Mucosa of descending colon (tissue), 3 donors: ENCODE measurements around the gene NDUFS4. TPM values are rescaled to one million over a fixed set of nuclear protein-coding genes. Genes with fewer than 3 reads are reported as not detected.

Source experiments
- ATAC-seq: fragments of 200-7000 bp; cut with Tn5 transposase; one replicate; pipeline ENCODE4 v1.9.1; 2020; ENCODE audit warnings: mild to moderate bottlenecking, moderate library complexity
- DNase-seq, 3 donors: peaks; one replicate each; pipeline ENCODE4 v3.0.0-alpha.2; 2020
- H3K36me3 ChIP-seq: fragments of 200-600 bp; one replicate; pipeline ENCODE4 v1.8.0; 2021; ENCODE audit warnings: low read depth, mild to moderate bottlenecking
- H3K4me1 ChIP-seq: fragments of 200-600 bp; one replicate; pipeline ENCODE4 v1.8.0; 2021; ENCODE audit warnings: low read depth, mild to moderate bottlenecking
- H3K4me3 ChIP-seq: fragments of 200-600 bp; one replicate; pipeline ENCODE4 v1.8.0; 2021; ENCODE audit warnings: mild to moderate bottlenecking
- H3K9me3 ChIP-seq: fragments of 200-600 bp; one replicate; pipeline ENCODE4 v1.8.0; 2021; ENCODE audit warnings: mild to moderate bottlenecking
- intact Hi-C, 2 donors: fragments of 100-400 bp; cut with DNase I in 1 of 2; cut with micrococcal nuclease in 1 of 2; formaldehyde crosslinking; loops; one replicate each; pipeline versions ENCODE4 v1.11.0 to v1.11.1; 2022; cut with DNase I, micrococcal nuclease
- total RNA-seq, 3 donors: library from RNA; stranded (reverse); fragmentation: NEBNext Ultra II Directional in 2 of 3; extraction: Animal tissue kit (Norgen Biotek cat#: 25700) in 2 of 3; gene quantifications; one replicate each; pipeline versions ENCODE4 v1.2.1 to v1.2.4, GENCODE V29; 2021 to 2023
- TF ChIP-seq, protein P1 (sequence below): fragments of 200-600 bp; IDR thresholded peaks from one replicate; pipeline ENCODE4 v1.8.0; 2022; ENCODE audit warnings: antibody characterized with exemption, mild to moderate bottlenecking
- donor health status: DM: no; HTN: no; CAD: no; lungs with moderate emphysema.
- donor health status: DM: no; HTN: no; CAD: no.
- donor health status: DM: no; HTN: yes; CAD: no.

NDUFS4 gene
- total RNA-seq, 3 donors from 2014 or later, result 83.6 to 96.6 (median 84.9) TPM

DNA sequence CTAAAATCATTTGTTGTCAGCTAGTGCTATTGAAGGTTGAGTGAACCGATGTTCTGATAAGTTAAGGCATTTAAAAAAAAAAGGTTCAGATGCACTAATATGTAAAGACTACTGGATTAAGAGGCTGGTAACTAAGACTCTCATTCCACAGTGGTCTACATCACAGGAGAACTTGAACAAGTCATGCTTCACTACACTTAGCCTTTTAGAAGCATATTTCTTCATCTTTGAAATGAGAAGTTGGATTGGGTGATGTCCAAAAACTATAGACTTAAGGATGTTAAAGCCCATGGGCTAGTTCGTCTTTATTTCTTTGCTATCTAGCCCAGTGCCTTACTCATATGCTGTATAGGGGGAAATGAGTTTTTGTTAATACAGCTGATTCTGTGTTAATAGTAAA, 107.2 kb downstream of the NDUFS4 start:
- Histone ChIP-seq H3K4me1 (no peaks in the 10 kb centered on the region), H3K9me3 (no peaks in the 10 kb centered on the region), H3K4me3 (no peak overlapping the region), H3K36me3 (no peaks in the 10 kb centered on the region)
- no peak for ATAC-seq
- TF ChIP-seq, protein P1, sequence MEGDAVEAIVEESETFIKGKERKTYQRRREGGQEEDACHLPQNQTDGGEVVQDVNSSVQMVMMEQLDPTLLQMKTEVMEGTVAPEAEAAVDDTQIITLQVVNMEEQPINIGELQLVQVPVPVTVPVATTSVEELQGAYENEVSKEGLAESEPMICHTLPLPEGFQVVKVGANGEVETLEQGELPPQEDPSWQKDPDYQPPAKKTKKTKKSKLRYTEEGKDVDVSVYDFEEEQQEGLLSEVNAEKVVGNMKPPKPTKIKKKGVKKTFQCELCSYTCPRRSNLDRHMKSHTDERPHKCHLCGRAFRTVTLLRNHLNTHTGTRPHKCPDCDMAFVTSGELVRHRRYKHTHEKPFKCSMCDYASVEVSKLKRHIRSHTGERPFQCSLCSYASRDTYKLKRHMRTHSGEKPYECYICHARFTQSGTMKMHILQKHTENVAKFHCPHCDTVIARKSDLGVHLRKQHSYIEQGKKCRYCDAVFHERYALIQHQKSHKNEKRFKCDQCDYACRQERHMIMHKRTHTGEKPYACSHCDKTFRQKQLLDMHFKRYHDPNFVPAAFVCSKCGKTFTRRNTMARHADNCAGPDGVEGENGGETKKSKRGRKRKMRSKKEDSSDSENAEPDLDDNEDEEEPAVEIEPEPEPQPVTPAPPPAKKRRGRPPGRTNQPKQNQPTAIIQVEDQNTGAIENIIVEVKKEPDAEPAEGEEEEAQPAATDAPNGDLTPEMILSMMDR, result no peak
- DNase-seq, result no peak
- intact Hi-C loops, result no loop called here

DNA sequence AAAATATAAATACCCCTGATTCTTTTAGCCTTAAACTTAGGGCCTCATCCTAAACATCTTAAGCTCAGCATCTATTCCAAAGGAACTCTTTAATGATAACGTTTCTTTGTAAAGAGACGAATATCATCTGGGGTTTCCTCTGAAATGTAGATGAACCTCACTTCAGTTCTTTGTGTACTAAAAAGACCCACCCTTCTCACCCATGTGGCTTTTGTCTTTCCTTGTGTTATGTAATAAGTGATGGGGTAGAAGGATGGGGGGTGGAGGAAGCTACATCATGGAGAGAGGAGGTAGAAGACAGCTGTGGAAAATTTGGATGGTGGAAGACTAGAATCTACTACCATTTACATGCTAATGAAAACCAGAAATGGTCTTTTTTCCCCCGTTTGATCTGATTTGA, 111.0 kb downstream of the NDUFS4 start:
- ATAC-seq, result no peak
- Histone ChIP-seq H3K9me3 (no peaks in the 10 kb centered on the region), H3K36me3 (no peaks in the 10 kb centered on the region), H3K4me1 (no peaks in the 10 kb centered on the region), H3K4me3 (no peak overlapping the region)
- no peak for DNase-seq
- intact Hi-C loops, result no loop called here
- TF ChIP-seq, protein P1, result no peak

DNA sequence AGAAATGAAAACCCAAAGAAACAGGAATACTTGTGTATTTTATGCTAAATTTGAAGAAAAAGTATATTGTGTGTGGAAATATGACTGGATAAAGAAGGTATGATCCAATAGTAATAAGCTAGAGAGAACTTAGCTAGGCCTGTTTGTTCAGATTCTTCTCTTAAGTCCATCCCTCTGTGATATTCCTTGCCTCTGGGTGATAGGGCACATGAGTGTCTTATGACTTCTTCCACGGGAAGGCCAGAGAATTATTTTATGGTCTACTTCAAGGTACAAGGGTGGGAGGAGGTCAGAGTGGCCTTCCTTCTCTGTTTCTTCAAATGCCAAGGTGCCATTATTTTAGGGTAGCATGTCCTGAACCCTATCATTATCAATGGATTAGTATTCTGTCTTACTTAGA, 113.7 kb downstream of the NDUFS4 start:
- no peaks in the 10 kb centered on the region for H3K9me3 ChIP-seq
- peak; percentile 26 for ATAC-seq
- H3K4me3 ChIP-seq, result no peak overlapping the region
- H3K4me1 ChIP-seq, result no peaks in the 10 kb centered on the region
- no peaks in the 10 kb centered on the region for H3K36me3 ChIP-seq
- DNase-seq, result no peak
- intact Hi-C loops, result no loop called here
- TF ChIP-seq, protein P1, result no peak

DNA sequence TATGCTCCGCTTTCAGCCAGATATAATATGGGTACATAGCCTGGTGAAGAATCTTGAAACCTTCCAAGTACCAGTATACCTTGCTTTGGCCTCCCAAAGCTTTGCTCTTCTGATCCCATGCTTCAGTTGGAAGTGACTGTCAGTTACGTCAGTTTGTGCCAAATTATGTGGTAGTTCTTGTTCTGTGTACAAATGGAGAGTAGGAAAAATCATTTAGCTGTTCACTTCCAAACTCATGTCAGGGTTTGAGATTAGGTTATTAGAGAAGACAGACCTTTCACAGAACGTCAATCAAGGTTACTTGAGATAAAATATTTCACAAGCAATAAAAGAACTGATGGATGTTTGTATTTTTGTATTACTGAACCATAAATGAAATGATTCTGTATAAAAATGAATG, 117.2 kb downstream of the NDUFS4 start:
- no peak for DNase-seq
- Histone ChIP-seq H3K36me3 (no peaks in the 10 kb centered on the region), H3K4me3 (no peak overlapping the region), H3K9me3 (no peaks in the 10 kb centered on the region), H3K4me1 (no peaks in the 10 kb centered on the region)
- intact Hi-C loops, result no loop called here
- TF ChIP-seq, protein P1, result no peak
- no peak for ATAC-seq

DNA sequence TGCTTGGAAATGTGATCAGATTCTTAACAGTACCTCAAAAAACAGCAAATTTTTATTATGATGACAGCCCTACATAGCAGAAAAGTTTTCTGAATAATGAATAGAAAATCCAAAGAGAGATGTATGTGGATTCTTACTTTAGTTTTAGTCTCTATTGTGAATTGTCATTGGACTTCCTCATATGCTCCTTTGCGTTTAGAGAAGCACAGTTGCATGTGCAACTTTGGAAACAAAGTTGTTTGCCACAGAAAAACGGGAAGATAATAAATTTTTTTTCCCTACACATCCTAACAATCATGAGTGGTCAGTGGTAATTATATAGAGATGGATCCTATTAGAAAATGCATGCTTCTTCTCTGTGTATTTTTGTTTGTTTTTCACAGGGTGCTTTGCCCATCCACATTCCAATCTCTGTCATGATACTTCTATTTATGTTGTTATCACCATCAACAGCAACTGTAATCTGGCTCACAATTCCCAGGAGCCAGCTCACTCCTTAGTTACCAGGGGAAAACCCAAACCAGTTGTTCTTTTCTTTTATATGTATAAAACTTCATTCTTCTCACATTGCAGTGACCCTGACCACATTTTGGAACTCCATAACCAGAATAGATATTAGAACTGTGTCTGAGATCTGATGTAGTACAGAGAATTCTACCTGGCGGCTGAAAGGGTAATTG, 118.7 kb downstream of the NDUFS4 start:
- Histone ChIP-seq H3K4me3 (no peak overlapping the region), H3K9me3 (no peaks in the 10 kb centered on the region), H3K36me3 (no peaks in the 10 kb centered on the region), H3K4me1 (no peaks in the 10 kb centered on the region)
- TF ChIP-seq, protein P1, result no peak
- intact Hi-C loops, result no loop called here
- no peak for ATAC-seq
- DNase-seq, result no peak

DNA sequence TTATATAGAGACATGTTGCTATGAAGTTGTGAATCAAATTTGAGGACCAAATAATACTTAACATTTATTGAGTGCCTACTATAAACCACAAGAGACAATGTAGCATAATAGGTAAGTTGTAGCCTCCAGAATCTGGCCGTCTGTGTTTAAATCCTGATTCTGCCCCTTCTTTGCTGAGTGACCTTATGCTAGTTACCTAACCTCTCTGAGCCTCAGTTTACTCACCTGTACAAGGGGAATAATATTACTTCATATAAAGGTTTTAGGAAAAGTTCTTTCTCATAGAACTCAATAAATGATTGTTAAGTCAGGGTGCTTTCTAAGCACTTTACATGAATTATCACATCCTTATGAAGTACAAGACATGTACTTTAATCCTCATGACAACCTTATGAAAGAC, 120.6 kb downstream of the NDUFS4 start:
- H3K9me3 ChIP-seq, result no peaks in the 10 kb centered on the region
- no peak overlapping the region for H3K4me3 ChIP-seq
- no peaks in the 10 kb centered on the region for H3K36me3 ChIP-seq
- TF ChIP-seq, protein P1, result no peak
- intact Hi-C loops, result no loop called here
- no peaks in the 10 kb centered on the region for H3K4me1 ChIP-seq
- ATAC-seq (no peak), DNase-seq (no peak)
